GM12873 (cell line): Measurements from ENCODE around the gene PSMB9.

ENCODE experiments used
- CTCF ChIP-seq: IDR thresholded peaks from 2 replicates; pipeline ENCODE4 v1.5.1; 2012; ENCODE audit warnings: low read depth, mild to moderate bottlenecking, moderate library complexity, low read length, control low read depth; ENCODE audit not compliant: insufficient read depth; ENCODE audit errors: missing control alignments

Gene PSMB9

GRCh38 chr6:32855467-32856174 is 1.6 kb downstream of the PSMB9 start:
- no peak for TF ChIP-seq CTCF

- no peak for TF ChIP-seq CTCF
Measured at GRCh38 chr6:32857156-32857891, 3.3 kb downstream of the PSMB9 start.

GRCh38 chr6:32858194-32858593 is 4.2 kb downstream of the PSMB9 start:
- no peak for TF ChIP-seq CTCF

GRCh38 chr6:32860674-32861073 is 6.7 kb downstream of the PSMB9 start:
- no peak for TF ChIP-seq CTCF

GRCh38 chr6:32862725-32863124 is 8.7 kb downstream of the PSMB9 start:
- TF ChIP-seq CTCF, result no peak

GRCh38 chr6:32865724-32866443 is 11.9 kb downstream of the PSMB9 start:
- TF ChIP-seq CTCF, result no peak

- TF ChIP-seq CTCF, result no peak
Measured at GRCh38 chr6:32867022-32867477, 13.1 kb downstream of the PSMB9 start.
